DOHH2 (cell line): ENCODE data around the gene PKN1.
"Not testable (repeated sequence)": the region's sequence is repeated elsewhere in the genome, so short reads cannot be mapped to it uniquely, and the experiment has no call there.

Experiments used
- H3F3A ChIP-seq: fragments of 200-600 bp; sonication (generic), shearing (Covaris generic); 2 replicates; pipeline ENCODE4 v1.6.0; 2016; ENCODE audit warnings: antibody characterized with exemption, mild to moderate bottlenecking; ENCODE audit not compliant: control insufficient read depth, insufficient read depth
- H3K27ac ChIP-seq: fragments of 200-600 bp; sonication (generic); 2 replicates; pipeline ENCODE4 v1.5.1; 2014; ENCODE audit warnings: low read depth, mild to moderate bottlenecking, low read length, moderate library complexity
- H3K27me3 ChIP-seq: fragments of 200-600 bp; sonication (generic); 2 replicates; pipeline ENCODE4 v1.6.1; 2014; ENCODE audit warnings: mild to moderate bottlenecking, low read length, mixed read lengths; ENCODE audit not compliant: control insufficient read depth
- H3K36me3 ChIP-seq: fragments of 200-600 bp; sonication (generic); 2 replicates; pipeline ENCODE4 v1.6.1; 2014; ENCODE audit warnings: mild to moderate bottlenecking, low read length, moderate library complexity, mixed read lengths; ENCODE audit not compliant: control insufficient read depth
- H3K4me1 ChIP-seq: fragments of 200-600 bp; sonication (generic); 2 replicates; pipeline ENCODE4 v1.6.1; 2014; ENCODE audit warnings: mild to moderate bottlenecking, low read length, mixed read lengths; ENCODE audit not compliant: control insufficient read depth
- H3K4me2 ChIP-seq: fragments of 200-600 bp; sonication (generic); 2 replicates; pipeline ENCODE4 v1.6.0; 2014; ENCODE audit warnings: mild to moderate bottlenecking, low read length, moderate library complexity
- H3K4me3 ChIP-seq: fragments of 200-600 bp; sonication (generic); 2 replicates; pipeline ENCODE4 v1.5.1; 2014; ENCODE audit warnings: mild to moderate bottlenecking, low read length, mixed read lengths
- H3K79me2 ChIP-seq: fragments of 200-600 bp; sonication (generic); 2 replicates; pipeline ENCODE4 v1.6.1; 2014; ENCODE audit warnings: mild to moderate bottlenecking, low read length, mixed read lengths; ENCODE audit not compliant: control insufficient read depth
- H3K9me2 ChIP-seq: fragments of 200-600 bp; sonication (generic); replicated peaks from 2 replicates; pipeline ENCODE4 v1.6.1; 2014; ENCODE audit warnings: mild to moderate bottlenecking, low read length, mixed read lengths; ENCODE audit not compliant: control insufficient read depth
- H3K9me3 ChIP-seq: fragments of 200-600 bp; sonication (generic); 2 replicates; pipeline ENCODE4 v1.6.1; 2014; ENCODE audit warnings: antibody characterized with exemption, low read length, mixed read lengths; ENCODE audit not compliant: control insufficient read depth, insufficient read depth
- H4K20me1 ChIP-seq: fragments of 200-600 bp; sonication (generic); 2 replicates; pipeline ENCODE4 v1.6.0; 2014; ENCODE audit warnings: low read depth, mild to moderate bottlenecking, antibody characterized with exemption, low read length, moderate library complexity; ENCODE audit not compliant: control insufficient read depth, insufficient read depth
- CTCF ChIP-seq: fragments of 200-600 bp; sonication (generic); IDR thresholded peaks from one replicate; pipeline ENCODE4 v1.5.1; 2014; ENCODE audit warnings: antibody characterized with exemption, mild to moderate bottlenecking, low read depth, low read length; ENCODE audit not compliant: poor library complexity, severe bottlenecking
- EZH2phosphoT487 ChIP-seq: fragments of 200-600 bp; sonication (generic); IDR thresholded peaks from 2 replicates; pipeline ENCODE4 v1.6.1; 2017; ENCODE audit warnings: borderline replicate concordance, mild to moderate bottlenecking, antibody characterized with exemption, low read length, moderate library complexity, mixed read lengths

PKN1 gene

DNA sequence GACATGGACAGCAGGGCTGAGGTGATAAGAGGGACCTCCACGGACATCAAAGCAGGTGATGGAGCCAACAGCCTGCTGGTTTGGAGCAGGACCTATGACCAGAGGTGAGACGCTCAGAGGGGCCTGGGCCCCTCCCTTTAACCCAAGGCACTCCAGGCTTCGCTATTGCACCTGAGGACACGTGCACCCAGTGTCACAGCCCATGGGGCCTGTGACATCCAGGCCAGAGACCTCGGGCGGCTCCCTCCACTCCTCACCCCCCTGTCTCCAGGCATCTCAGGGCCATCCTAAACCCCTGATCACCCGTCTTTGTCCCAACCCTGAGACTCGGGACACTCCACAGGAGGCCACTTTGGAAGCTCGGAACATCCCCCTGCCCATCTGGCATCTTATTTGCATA, 38.9 kb upstream of the PKN1 start:
- Histone ChIP-seq H3K27ac (no peak overlapping the region), H3K4me1 (no peaks in the 10 kb centered on the region), H3K79me2 (no peaks in the 10 kb centered on the region), H3K4me2 (no peak overlapping the region), H3K4me3 (no peak overlapping the region), H3K36me3 (no peaks in the 10 kb centered on the region), H3K27me3 (no peaks in the 10 kb centered on the region), H3K9me2 (no peaks in the 10 kb centered on the region), H4K20me1 (no peaks in the 10 kb centered on the region), H3K9me3 (no peaks in the 10 kb centered on the region), H3F3A (no peaks in the 10 kb centered on the region)
- no peak for TF ChIP-seq CTCF
- no peak for TF ChIP-seq EZH2phosphoT487

DNA sequence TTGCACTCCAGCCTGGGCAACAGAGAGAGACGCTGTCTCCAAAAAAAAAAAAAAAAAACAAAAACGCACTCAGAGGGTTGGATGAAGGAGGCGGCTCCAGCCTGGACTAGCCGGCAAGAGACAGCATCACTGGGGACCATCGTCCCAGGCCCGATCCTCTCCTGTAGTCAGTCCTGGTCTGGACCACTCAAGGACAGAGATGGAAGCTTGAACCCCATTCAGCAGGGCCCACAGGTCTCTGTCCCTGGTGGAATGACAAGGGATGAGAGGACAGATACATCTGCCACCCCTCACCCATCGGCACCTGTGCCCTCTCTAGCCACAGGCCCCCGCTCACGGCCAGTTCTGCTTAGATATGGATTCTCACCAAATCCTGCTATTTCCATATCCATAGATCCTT, 37.8 kb upstream of the PKN1 start:
- Histone ChIP-seq H3K4me2 (no peak overlapping the region), H4K20me1 (no peaks in the 10 kb centered on the region), H3K9me2 (no peaks in the 10 kb centered on the region), H3K27me3 (no peaks in the 10 kb centered on the region), H3K36me3 (no peaks in the 10 kb centered on the region), H3K79me2 (no peaks in the 10 kb centered on the region), H3F3A (no peaks in the 10 kb centered on the region), H3K4me1 (peaks cover under 1% of the 10 kb centered on the region), H3K9me3 (no peaks in the 10 kb centered on the region), H3K27ac (no peak overlapping the region), H3K4me3 (no peak overlapping the region)
- TF ChIP-seq CTCF (no peak), EZH2phosphoT487 (no peak)

DNA sequence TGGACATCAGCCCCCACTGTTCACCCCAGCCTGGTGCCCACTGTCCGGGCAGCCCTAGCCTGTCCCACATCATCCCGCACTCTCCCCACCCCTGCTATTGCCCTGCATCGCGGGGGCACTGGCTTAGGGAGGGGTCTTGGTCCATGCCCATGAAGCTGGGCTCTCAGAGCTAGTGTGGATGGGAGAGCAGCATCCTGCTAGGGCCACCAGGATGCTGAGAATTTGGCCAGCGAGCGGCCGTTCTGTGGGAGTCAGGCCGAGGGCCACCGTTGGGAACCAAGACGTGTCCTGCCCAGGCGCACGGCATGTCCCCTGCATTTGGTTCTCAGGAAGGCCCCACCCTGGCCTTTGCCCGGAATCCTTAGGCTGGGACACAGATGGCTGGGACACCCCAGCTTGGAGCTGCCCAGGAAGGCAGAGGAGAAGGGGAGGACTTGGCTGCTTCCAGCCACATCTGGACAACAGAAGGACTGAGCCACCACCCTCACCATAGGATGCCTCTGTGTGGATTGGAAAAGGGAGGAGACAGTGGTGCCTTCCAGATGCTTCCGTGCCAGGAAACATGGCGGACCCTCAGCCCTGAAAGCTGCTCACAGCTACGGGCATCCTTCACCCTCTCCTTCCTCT, 37.3 kb upstream of the PKN1 start:
- no peaks in the 10 kb centered on the region; the same call in 1 of the 2 replicates for H3F3A ChIP-seq
- no peaks in the 10 kb centered on the region for H4K20me1 ChIP-seq
- no peak for TF ChIP-seq EZH2phosphoT487
- TF ChIP-seq CTCF = no peak
- no peaks in the 10 kb centered on the region for H3K9me3 ChIP-seq
- H3K27me3 ChIP-seq = no peaks in the 10 kb centered on the region
- H3K4me2 ChIP-seq = no peak overlapping the region
- H3K36me3 ChIP-seq = no peaks in the 10 kb centered on the region
- H3K4me3 ChIP-seq = no peak overlapping the region
- peaks cover 6% of the 10 kb centered on the region for H3K4me1 ChIP-seq
- H3K79me2 ChIP-seq = no peaks in the 10 kb centered on the region
- no peak overlapping the region for H3K27ac ChIP-seq
- H3K9me2 ChIP-seq = no peaks in the 10 kb centered on the region

DNA sequence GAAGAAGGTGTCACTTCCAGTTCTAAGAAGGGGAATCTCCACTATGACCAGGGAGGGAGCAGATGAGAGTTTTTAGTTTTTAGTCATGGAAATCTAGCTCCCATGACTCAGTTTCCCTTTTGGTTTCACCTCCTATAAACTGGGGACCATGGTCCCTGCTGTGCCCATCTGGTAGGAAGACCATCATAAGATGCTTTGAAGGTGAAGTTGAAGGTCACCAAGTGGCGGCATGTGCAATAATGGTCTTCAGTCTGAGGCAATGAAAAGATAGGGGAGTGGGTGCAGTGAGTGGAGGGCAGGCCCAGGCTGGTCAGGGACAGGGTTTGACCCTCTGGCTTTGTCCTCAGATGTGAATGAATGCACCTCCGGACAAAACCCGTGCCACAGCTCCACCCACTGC, 36.4 kb upstream of the PKN1 start:
- not testable (repeated sequence) for H3K27me3 ChIP-seq, H3K9me2 ChIP-seq, H4K20me1 ChIP-seq, H3K9me3 ChIP-seq, H3F3A ChIP-seq, H3K79me2 ChIP-seq, H3K4me2 ChIP-seq, H3K27ac ChIP-seq, H3K36me3 ChIP-seq, H3K4me3 ChIP-seq
- peaks cover 15% of the 10 kb centered on the region for H3K4me1 ChIP-seq

GRCh38 chr19:14397168-14397567, 35.9 kb upstream of the PKN1 start:
- H3K4me2 ChIP-seq, H4K20me1 ChIP-seq, H3K9me2 ChIP-seq, H3K27me3 ChIP-seq, H3K9me3 ChIP-seq, H3F3A ChIP-seq, H3K36me3 ChIP-seq, H3K4me3 ChIP-seq, H3K79me2 ChIP-seq, H3K27ac ChIP-seq: not testable (repeated sequence)
- peaks cover 20% of the 10 kb centered on the region for H3K4me1 ChIP-seq
